Neuronal stem cell (in vitro differentiated cells): ENCODE data around the gene KIF14.

ENCODE experiments used
- DNase-seq: peaks from one replicate; pipeline ENCODE4 v3.0.0-alpha.2; 2013; ENCODE audit warnings: low spot score
- H2AFZ ChIP-seq: one replicate; pipeline ENCODE4 v1.6.1; 2013; ENCODE audit warnings: mild to moderate bottlenecking, low read length, inconsistent platforms
- H2AK5ac ChIP-seq: 2 replicates; pipeline ENCODE4 v1.6.1; 2013; ENCODE audit warnings: low read depth, mild to moderate bottlenecking, inconsistent platforms, low read length, moderate library complexity, mixed read lengths
- H2BK120ac ChIP-seq: 2 replicates; pipeline ENCODE4 v1.6.1; 2013; ENCODE audit warnings: low read depth, mild to moderate bottlenecking, inconsistent platforms, low read length, moderate library complexity, mixed read lengths
- H2BK12ac ChIP-seq: one replicate; pipeline ENCODE4 v1.6.1; 2013; ENCODE audit warnings: low read length, inconsistent platforms
- H2BK15ac ChIP-seq: 2 replicates; pipeline ENCODE4 v1.6.1; 2013; ENCODE audit warnings: mild to moderate bottlenecking, low read length, inconsistent platforms, mixed read lengths
- H2BK5ac ChIP-seq: one replicate; pipeline ENCODE4 v1.6.1; 2013; ENCODE audit warnings: inconsistent platforms, mild to moderate bottlenecking, low read length, moderate library complexity
- H3K14ac ChIP-seq: one replicate; pipeline ENCODE4 v1.6.1; 2013; ENCODE audit warnings: low read length, inconsistent platforms
- H3K18ac ChIP-seq: 2 replicates; pipeline ENCODE4 v1.6.1; 2013; ENCODE audit warnings: low read length, inconsistent platforms
- H3K23ac ChIP-seq: 2 replicates; pipeline ENCODE4 v1.6.1; 2013; ENCODE audit warnings: low read depth, mild to moderate bottlenecking, mixed read lengths, low read length, inconsistent platforms; ENCODE audit not compliant: poor library complexity
- H3K27ac ChIP-seq: replicated peaks from 3 replicates; pipeline ENCODE4 v1.5.1; 2013; ENCODE audit warnings: low read length, inconsistent platforms
- H3K27me3 ChIP-seq, 3 experiments: 2 replicates each; pipeline ENCODE4 v1.6.1; 2013; ENCODE audit warnings: low read length in 3 of 3, mild to moderate bottlenecking in 2 of 3, inconsistent platforms in 1 of 3, low read depth in 1 of 3, mixed read lengths in 1 of 3, moderate library complexity in 1 of 3; ENCODE audit not compliant: control insufficient read depth in 3 of 3, insufficient read depth in 3 of 3
- H3K36me3 ChIP-seq, 2 donors: replicated peaks in 1 of 2; 2 replicates each; pipeline ENCODE4 v1.6.1; 2013; ENCODE audit warnings: low read length in 2 of 2; ENCODE audit not compliant: control insufficient read depth in 2 of 2, insufficient read depth in 2 of 2
- H3K4ac ChIP-seq: 2 replicates; pipeline ENCODE4 v1.6.1; 2013; ENCODE audit warnings: inconsistent platforms, mild to moderate bottlenecking, low read length, moderate library complexity
- H3K4me1 ChIP-seq, 2 donors: 1 replicate in 1 of 2; 2 replicates in 1 of 2; pipeline ENCODE4 v1.6.1; 2013; ENCODE audit warnings: low read length in 2 of 2, low read depth in 1 of 2; ENCODE audit not compliant: control insufficient read depth in 2 of 2, insufficient read depth in 1 of 2
- H3K4me2 ChIP-seq: one replicate; pipeline ENCODE4 v1.6.1; 2013; ENCODE audit warnings: mild to moderate bottlenecking, low read length, inconsistent platforms; ENCODE audit not compliant: insufficient read depth, poor library complexity, severe bottlenecking
- H3K4me3 ChIP-seq, 2 donors: 2 replicates each; pipeline ENCODE4 v1.5.1; 2013; ENCODE audit warnings: low read length in 2 of 2, mild to moderate bottlenecking in 2 of 2, inconsistent platforms in 1 of 2, moderate library complexity in 1 of 2
- H3K79me1 ChIP-seq: one replicate; pipeline ENCODE4 v1.6.1; 2013; ENCODE audit warnings: low read depth, mild to moderate bottlenecking, inconsistent platforms, low read length, moderate library complexity
- H3K9ac ChIP-seq: one replicate; pipeline ENCODE4 v1.6.1; 2013; ENCODE audit warnings: mild to moderate bottlenecking, low read depth, low read length, inconsistent platforms; ENCODE audit not compliant: poor library complexity
- H3K9me3 ChIP-seq, 2 donors: replicated peaks in 1 of 2; 2 replicates each; pipeline versions ENCODE3 to v1.6.1; 2013; ENCODE audit warnings: low read length in 2 of 2, mild to moderate bottlenecking in 2 of 2, inconsistent platforms in 1 of 2, low read depth in 1 of 2, mixed read lengths in 1 of 2, moderate library complexity in 1 of 2; ENCODE audit not compliant: control insufficient read depth in 2 of 2, insufficient read depth in 1 of 2
- H4K8ac ChIP-seq: one replicate; pipeline ENCODE4 v1.6.1; 2013; ENCODE audit warnings: low read depth, mild to moderate bottlenecking, inconsistent platforms, low read length, moderate library complexity
- H4K91ac ChIP-seq: one replicate; pipeline ENCODE4 v1.6.1; 2013; ENCODE audit warnings: low read length, low read depth, mild to moderate bottlenecking, inconsistent platforms; ENCODE audit not compliant: poor library complexity
- WGBS, 2 donors: extraction: QIAGEN DNeasy Blood & Tissue Kit; methylation state at CpG; one replicate each; pipeline ENCODE4 v1.1.7; 2013; ENCODE audit warnings: missing lambda C conversion rate in 2 of 2, mixed read lengths in 1 of 2; ENCODE audit not compliant: insufficient read length in 2 of 2, insufficient replicate concordance in 1 of 2; ENCODE audit errors: extremely low coverage in 2 of 2; 5-methylcytosine and 5-hydroxymethylcytosine counted together

KIF14 gene

DNA sequence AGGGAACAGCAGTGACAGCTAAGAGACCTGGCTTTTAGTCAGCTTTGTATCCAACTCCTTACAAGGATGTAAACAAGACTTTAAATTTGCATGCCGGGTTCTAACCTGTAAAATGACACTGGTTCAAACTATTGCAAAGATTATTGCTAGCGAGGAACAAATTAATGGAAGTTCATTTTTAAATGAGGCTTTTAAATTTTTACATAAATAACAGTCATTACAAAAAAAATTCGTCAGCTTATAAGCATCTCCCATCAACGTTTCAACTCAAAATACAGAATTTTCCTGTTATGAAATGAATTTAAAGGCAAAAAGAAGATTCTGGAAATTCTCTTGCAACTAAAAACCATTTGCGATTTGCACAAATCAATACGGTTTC, 668 bp downstream of the KIF14 start:
- H3K4me1 ChIP-seq = peaks cover 0 to 6% of the 10 kb centered on the region in 2 donors
- no peaks in the 10 kb centered on the region for H3K79me1 ChIP-seq
- no peak overlapping the region for H3K27ac ChIP-seq
- peak overlapping the region; percentile 84 for H2AFZ ChIP-seq
- H3K27me3 ChIP-seq = no peaks in the 10 kb centered on the region
- H3K14ac ChIP-seq = no peak overlapping the region
- H2BK15ac ChIP-seq = no peak overlapping the region
- peaks cover 9 to 44% of the 10 kb centered on the region in 2 donors for H3K36me3 ChIP-seq
- H3K9ac ChIP-seq = no peak overlapping the region
- H3K9me3 ChIP-seq = no peaks in the 10 kb centered on the region
- H3K23ac ChIP-seq = no peak overlapping the region
- peak overlapping the region; percentile 60 to 95 for H3K4me3 ChIP-seq
- no peak overlapping the region for H2BK120ac ChIP-seq
- no CpG with 5 or more reads among the region's 6 CpGs for WGBS, 2 donors
- no peak overlapping the region for H3K18ac ChIP-seq
- H3K4ac ChIP-seq = no peak overlapping the region
- H2BK5ac ChIP-seq = no peak overlapping the region
- H4K91ac ChIP-seq = no peak overlapping the region
- no peak for DNase-seq
- H2BK12ac ChIP-seq = no peak overlapping the region
- H4K8ac ChIP-seq = no peak overlapping the region
- no peak overlapping the region for H2AK5ac ChIP-seq
- H3K4me2 ChIP-seq = peak overlapping the region; percentile 65

DNA sequence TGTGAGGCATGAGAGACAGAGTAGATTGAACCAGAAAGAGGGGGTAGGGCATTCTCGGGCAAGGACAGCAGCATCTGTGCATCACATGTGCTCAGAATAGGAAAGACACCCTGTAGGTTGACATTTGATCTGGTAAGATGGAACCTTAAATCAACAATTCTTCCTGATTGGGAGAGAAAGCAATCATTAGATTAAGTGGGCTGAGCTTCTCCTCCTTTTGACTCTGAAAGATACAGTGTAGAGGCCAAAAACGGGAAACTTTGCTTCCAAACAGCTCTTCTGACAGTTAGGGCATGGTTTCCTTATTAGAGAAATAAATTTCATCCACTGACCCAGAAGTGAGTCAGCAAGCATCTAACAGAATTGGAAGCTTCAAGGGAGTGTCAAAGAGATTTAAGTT, 9.7 kb downstream of the KIF14 start:
- H3K4me3 ChIP-seq = no peak overlapping the region
- H3K27me3 ChIP-seq = no peaks in the 10 kb centered on the region
- no peak overlapping the region for H2AFZ ChIP-seq
- no peak overlapping the region for H3K23ac ChIP-seq
- no peak overlapping the region for H3K27ac ChIP-seq
- H3K4ac ChIP-seq = no peak overlapping the region
- H3K79me1 ChIP-seq = no peaks in the 10 kb centered on the region
- no peak overlapping the region for H2BK12ac ChIP-seq
- H2BK120ac ChIP-seq = no peak overlapping the region
- H3K9ac ChIP-seq = no peak overlapping the region
- H3K18ac ChIP-seq = no peak overlapping the region
- no peak overlapping the region for H2BK5ac ChIP-seq
- no peak overlapping the region for H2BK15ac ChIP-seq
- H4K8ac ChIP-seq = no peak overlapping the region
- no peak overlapping the region for H3K4me2 ChIP-seq
- no peak overlapping the region for H2AK5ac ChIP-seq
- no peaks in the 10 kb centered on the region for H3K9me3 ChIP-seq
- H3K4me1 ChIP-seq = no peaks in the 10 kb centered on the region
- no peak overlapping the region for H4K91ac ChIP-seq
- WGBS, 2 donors = no CpG with 5 or more reads among the region's 2 CpGs
- DNase-seq = no peak
- peaks cover 8 to 95% of the 10 kb centered on the region in 2 donors for H3K36me3 ChIP-seq
- H3K14ac ChIP-seq = no peak overlapping the region

DNA sequence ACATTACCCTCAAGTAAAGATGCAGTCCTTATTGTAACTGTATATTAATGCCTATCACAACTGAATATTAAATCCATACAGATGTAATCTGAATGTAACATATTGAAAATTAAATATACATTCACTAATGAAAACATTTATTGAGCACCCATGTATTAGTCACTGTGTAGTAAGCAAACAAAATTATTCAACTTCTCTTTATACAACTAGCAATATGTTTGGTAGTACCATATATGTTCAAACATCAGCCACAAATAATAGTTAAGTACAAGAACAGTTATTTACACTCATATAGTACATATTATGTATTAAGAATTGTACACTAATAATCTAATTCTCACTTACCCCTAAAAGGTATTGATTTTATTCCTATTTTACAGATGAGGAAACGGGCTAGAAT, 17.9 kb downstream of the KIF14 start:
- no peak overlapping the region for H2BK120ac ChIP-seq
- no peaks in the 10 kb centered on the region for H3K4me1 ChIP-seq
- no peak overlapping the region for H3K4me3 ChIP-seq
- no peak overlapping the region for H2BK15ac ChIP-seq
- no peak overlapping the region for H4K8ac ChIP-seq
- no peak overlapping the region for H3K23ac ChIP-seq
- no peak overlapping the region for H3K18ac ChIP-seq
- no peaks in the 10 kb centered on the region for H3K27me3 ChIP-seq
- no peak overlapping the region for H2AFZ ChIP-seq
- no peaks in the 10 kb centered on the region for H3K79me1 ChIP-seq
- H3K14ac ChIP-seq = no peak overlapping the region
- WGBS, 2 donors = no CpG with 5 or more reads among the region's 1 CpG
- H4K91ac ChIP-seq = no peak overlapping the region
- H3K4ac ChIP-seq = no peak overlapping the region
- H3K4me2 ChIP-seq = no peak overlapping the region
- no peak overlapping the region for H2BK5ac ChIP-seq
- no peak overlapping the region for H2BK12ac ChIP-seq
- no peaks in the 10 kb centered on the region for H3K9me3 ChIP-seq
- no peak overlapping the region for H3K9ac ChIP-seq
- no peak overlapping the region for H3K27ac ChIP-seq
- no peak overlapping the region for H2AK5ac ChIP-seq
- DNase-seq = no peak
- H3K36me3 ChIP-seq = peaks cover 13 to 97% of the 10 kb centered on the region in 2 donors

DNA sequence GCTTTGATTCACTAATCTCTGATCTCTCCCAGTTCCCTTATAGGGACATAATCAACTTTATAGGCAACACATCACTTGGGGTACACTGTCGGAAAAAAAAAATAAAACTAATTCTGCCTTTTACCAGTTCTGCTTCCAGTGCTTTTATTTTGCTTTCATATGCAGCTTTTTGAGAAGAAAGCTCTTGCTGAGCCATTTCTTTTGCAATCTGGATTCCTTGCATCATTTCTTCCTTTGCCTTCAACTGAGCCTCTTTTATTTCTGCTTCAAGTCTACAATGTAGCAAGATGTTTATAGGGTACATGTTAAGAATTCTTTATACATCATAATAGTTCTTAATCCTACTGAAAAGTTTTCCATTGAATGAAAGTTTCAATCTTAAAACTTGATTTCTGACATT, 30.6 kb downstream of the KIF14 start:
- Histone ChIP-seq H3K4me3 (no peak overlapping the region), H3K79me1 (no peaks in the 10 kb centered on the region), H2AFZ (no peak overlapping the region), H3K4me1 (no peaks in the 10 kb centered on the region), H3K9ac (no peak overlapping the region), H3K27ac (no peak overlapping the region), H3K18ac (no peak overlapping the region), H3K36me3 (peaks cover 14 to 98% of the 10 kb centered on the region in 2 donors), H2BK5ac (no peak overlapping the region), H4K8ac (no peak overlapping the region), H3K27me3 (no peaks in the 10 kb centered on the region), H2BK12ac (no peak overlapping the region), H3K14ac (no peak overlapping the region), H3K23ac (no peak overlapping the region), H2BK15ac (no peak overlapping the region), H2AK5ac (no peak overlapping the region), H4K91ac (no peak overlapping the region), H2BK120ac (no peak overlapping the region), H3K9me3 (peaks cover 0 to 1% of the 10 kb centered on the region in 2 donors), H3K4me2 (no peak overlapping the region), H3K4ac (no peak overlapping the region)
- WGBS, 2 donors = no CpG with 5 or more reads among the region's 1 CpG
- DNase-seq = no peak
